H1 (cell line): ENCODE results near the gene SCGB1A1. TPM values are rescaled to one million over a fixed set of nuclear protein-coding genes. Genes with fewer than 3 reads are reported as not detected.

Experiments
- CTCF ChIA-PET: fragments of 300-600 bp; sonication (Branson Sonifier 250); formaldehyde crosslinking; loops from one replicate; lab custom pipeline; 2021; ENCODE audit not compliant: partially characterized antibody; lab: Charles Lee
- POLR2A ChIA-PET: fragments of 300-600 bp; sonication (Branson Sonifier 250); formaldehyde crosslinking; loops from one replicate; lab custom pipeline; 2021; ENCODE audit warnings: inconsistent platforms; ENCODE audit not compliant: partially characterized antibody; lab: Charles Lee
- DNase-seq, 2 experiments: peaks; one replicate each; pipeline versions ENCODE4 v3.0.0 to v3.0.0-alpha.2; 2010 to 2022; ENCODE audit warnings: low spot score in 2 of 2, low read depth in 1 of 2, mixed read lengths in 1 of 2
- FAIRE-seq: peaks from 2 replicates; lab custom pipeline; 2011; peaks lifted over from hg19 to GRCh38; lab: Jason Lieb, UNC
- H2AFZ ChIP-seq: 2 replicates; pipeline ENCODE4 v1.8.1; 2012; ENCODE audit warnings: low read length, inconsistent platforms
- H2AK5ac ChIP-seq: 2 replicates; pipeline ENCODE4 v1.6.1; 2013; ENCODE audit warnings: low read depth, low read length
- H2BK120ac ChIP-seq: replicated peaks from 2 replicates; pipeline ENCODE3; 2013; ENCODE audit warnings: low read depth, low read length, inconsistent platforms
- H2BK12ac ChIP-seq: 2 replicates; pipeline ENCODE4 v1.6.1; 2013; ENCODE audit warnings: low read depth, low read length
- H2BK15ac ChIP-seq: 2 replicates; pipeline ENCODE4 v1.6.1; 2013; ENCODE audit warnings: low read length
- H2BK20ac ChIP-seq: 2 replicates; pipeline ENCODE4 v1.6.1; 2013; ENCODE audit warnings: low read length
- H2BK5ac ChIP-seq: 2 replicates; pipeline ENCODE4 v1.6.1; 2013; ENCODE audit warnings: low read depth, low read length
- H3K14ac ChIP-seq: 2 replicates; pipeline ENCODE4 v1.6.1; 2013; ENCODE audit warnings: inconsistent platforms; ENCODE audit not compliant: insufficient read length
- H3K18ac ChIP-seq: 2 replicates; pipeline ENCODE4 v1.6.1; 2013; ENCODE audit warnings: low read length; ENCODE audit errors: extremely low read depth
- H3K23ac ChIP-seq: 2 replicates; pipeline ENCODE4 v1.6.1; 2013; ENCODE audit warnings: inconsistent platforms; ENCODE audit not compliant: insufficient read length
- H3K23me2 ChIP-seq: 2 replicates; pipeline ENCODE4 v1.6.1; 2013; ENCODE audit warnings: low read depth, low read length
- H3K27ac ChIP-seq: 2 replicates; pipeline ENCODE4 v1.6.1; 2011; ENCODE audit warnings: low read depth, low read length, inconsistent platforms
- H3K27me3 ChIP-seq, 4 experiments: replicated peaks in 1 of 4; 1 replicate in 1 of 4; 2 replicates in 3 of 4; pipeline versions ENCODE4 v1.6.1 to v1.8.1; 2011 to 2013; ENCODE audit warnings: low read length in 3 of 4, mild to moderate bottlenecking in 3 of 4, inconsistent platforms in 2 of 4, mixed read lengths in 2 of 4, moderate library complexity in 1 of 4; ENCODE audit not compliant: control insufficient read depth in 3 of 4, insufficient read depth in 3 of 4; ENCODE audit errors: extremely low read depth in 1 of 4
- H3K36me3 ChIP-seq, 4 experiments: 2 replicates each; pipeline versions ENCODE4 v1.6.1 to v1.8.1; 2011 to 2013; ENCODE audit warnings: mild to moderate bottlenecking in 4 of 4, low read length in 3 of 4, moderate library complexity in 2 of 4, control low read depth in 1 of 4, inconsistent platforms in 1 of 4; ENCODE audit not compliant: insufficient read depth in 4 of 4, control insufficient read depth in 2 of 4
- H3K4ac ChIP-seq: replicated peaks from 2 replicates; pipeline ENCODE3; 2013; ENCODE audit warnings: low read length, low read depth, mixed read lengths, inconsistent platforms; ENCODE audit not compliant: insufficient read length
- H3K4me1 ChIP-seq, 4 experiments: replicated peaks in 1 of 4; 1 replicate in 1 of 4; 2 replicates in 3 of 4; pipeline versions ENCODE4 v1.6.1 to v1.8.1; 2011 to 2013; ENCODE audit warnings: low read length in 3 of 4, inconsistent platforms in 2 of 4, mixed read lengths in 1 of 4; ENCODE audit not compliant: insufficient read depth in 4 of 4, control insufficient read depth in 3 of 4
- H3K4me2 ChIP-seq, 2 experiments: 2 replicates each; pipeline versions ENCODE4 v1.6.1 to v1.8.1; 2011 to 2013; ENCODE audit warnings: low read depth in 2 of 2, low read length in 2 of 2, control low read depth in 1 of 2, inconsistent platforms in 1 of 2, mild to moderate bottlenecking in 1 of 2; ENCODE audit not compliant: insufficient read depth in 1 of 2
- H3K4me3 ChIP-seq, 4 experiments: fragments of 200-600, 300-600 bp in 1 of 4; sonication (generic), shearing (Covaris generic), sonication (Bioruptor Twin) in 1 of 4; 2 replicates each; pipeline versions ENCODE4 v1.5.1 to v1.8.1; 2011 to 2016; ENCODE audit warnings: low read length in 4 of 4, low read depth in 3 of 4, control low read depth in 2 of 4, inconsistent platforms in 2 of 4, mild to moderate bottlenecking in 2 of 4, mixed read lengths in 1 of 4, moderate library complexity in 1 of 4; ENCODE audit not compliant: insufficient read depth in 2 of 4; ENCODE audit errors: extremely low read depth in 1 of 4
- H3K56ac ChIP-seq: replicated peaks from 2 replicates; pipeline ENCODE3; 2013; ENCODE audit warnings: low read depth, mild to moderate bottlenecking, mixed read lengths, low read length, inconsistent platforms; ENCODE audit not compliant: insufficient read length
- H3K79me1 ChIP-seq: 2 replicates; pipeline ENCODE4 v1.6.1; 2013; ENCODE audit warnings: low read depth, low read length, control low read depth
- H3K79me2 ChIP-seq, 2 experiments: 2 replicates each; pipeline versions ENCODE4 v1.6.1 to v1.8.1; 2012 to 2013; ENCODE audit warnings: low read length in 2 of 2, mild to moderate bottlenecking in 2 of 2, inconsistent platforms in 1 of 2; ENCODE audit not compliant: insufficient read depth in 2 of 2, control insufficient read depth in 1 of 2
- H3K9ac ChIP-seq, 4 experiments: replicated peaks in 1 of 4; 1 replicate in 1 of 4; 2 replicates in 3 of 4; pipeline versions ENCODE4 v1.6.1 to v1.8.1; 2011 to 2013; ENCODE audit warnings: low read depth in 3 of 4, low read length in 3 of 4, control low read depth in 2 of 4, mild to moderate bottlenecking in 2 of 4, moderate library complexity in 2 of 4, inconsistent platforms in 1 of 4; ENCODE audit errors: extremely low read depth in 1 of 4
- H3K9me3 ChIP-seq, 2 experiments: 2 replicates each; pipeline versions ENCODE4 v1.6.1 to v1.8.1; 2012 to 2013; ENCODE audit warnings: mild to moderate bottlenecking in 2 of 2, moderate library complexity in 2 of 2, control low read depth in 1 of 2, inconsistent platforms in 1 of 2, low read depth in 1 of 2, low read length in 1 of 2, mixed read lengths in 1 of 2; ENCODE audit not compliant: insufficient read depth in 2 of 2
- H4K20me1 ChIP-seq, 2 experiments: replicated peaks in 1 of 2; 2 replicates each; pipeline versions ENCODE3 to v1.8.1; 2011 to 2013; ENCODE audit warnings: inconsistent platforms in 2 of 2, low read length in 2 of 2, mild to moderate bottlenecking in 1 of 2; ENCODE audit not compliant: insufficient read depth in 2 of 2, control insufficient read depth in 1 of 2
- H4K5ac ChIP-seq: 2 replicates; pipeline ENCODE4 v1.6.1; 2013; ENCODE audit warnings: low read length, low read depth, mixed read lengths, inconsistent platforms; ENCODE audit not compliant: insufficient read length
- H4K8ac ChIP-seq: 2 replicates; pipeline ENCODE4 v1.8.0; 2013; ENCODE audit warnings: mild to moderate bottlenecking, moderate library complexity, low read length, inconsistent platforms; ENCODE audit not compliant: insufficient read depth; ENCODE audit errors: extremely low read depth
- H4K91ac ChIP-seq: replicated peaks from 2 replicates; pipeline ENCODE3; 2013; ENCODE audit warnings: low read length, mixed read lengths, inconsistent platforms; ENCODE audit not compliant: insufficient read length
- BCL11A ChIP-seq, 2 experiments: IDR thresholded peaks; one replicate each; pipeline ENCODE4 v1.6.1; 2011; ENCODE audit warnings: low read depth in 2 of 2, low read length in 2 of 2, mild to moderate bottlenecking in 2 of 2
- CHD2 ChIP-seq: IDR thresholded peaks from 2 replicates; pipeline ENCODE4 v1.6.1; 2012; ENCODE audit warnings: low read length, improper control_type of control experiment
- HDAC2 ChIP-seq, 2 experiments: fragments of 300-600 bp in 1 of 2; sonication (generic) in 1 of 2; IDR thresholded peaks; 2 replicates each; pipeline ENCODE4 v1.6.1; 2011 to 2012; ENCODE audit warnings: low read depth in 2 of 2, low read length in 2 of 2, mild to moderate bottlenecking in 2 of 2, moderate library complexity in 2 of 2, borderline replicate concordance in 1 of 2, inconsistent platforms in 1 of 2
- MAFK ChIP-seq: IDR thresholded peaks from 2 replicates; pipeline ENCODE4 v1.6.1; 2012; ENCODE audit warnings: low read depth, mild to moderate bottlenecking, improper control_type of control experiment, low read length
- POLR2A ChIP-seq, 2 experiments: IDR thresholded peaks; 1 replicate in 1 of 2; 2 replicates in 1 of 2; pipeline ENCODE4 v1.6.1; 2011; ENCODE audit warnings: low read depth in 2 of 2, low read length in 2 of 2, mild to moderate bottlenecking in 2 of 2; ENCODE audit errors: control extremely low read depth in 1 of 2
- POU5F1 ChIP-seq: IDR thresholded peaks from 2 replicates; pipeline ENCODE4 v1.6.1; 2011; ENCODE audit warnings: low read depth, mild to moderate bottlenecking, low read length, moderate library complexity
- RXRA ChIP-seq: IDR thresholded peaks from 2 replicates; pipeline ENCODE4 v1.6.1; 2011; ENCODE audit warnings: low read depth, mild to moderate bottlenecking, low read length, moderate library complexity; ENCODE audit not compliant: insufficient read depth
- SIX5 ChIP-seq: IDR thresholded peaks from 2 replicates; pipeline ENCODE4 v1.6.1; 2011; ENCODE audit warnings: mild to moderate bottlenecking, low read depth, low read length
- SP4 ChIP-seq: IDR thresholded peaks from 2 replicates; pipeline ENCODE4 v1.6.1; 2012; ENCODE audit warnings: low read length, inconsistent platforms
- TAF1 ChIP-seq: IDR thresholded peaks from 2 replicates; pipeline ENCODE4 v1.6.1; 2011; ENCODE audit warnings: mild to moderate bottlenecking, low read depth, low read length
- TAF7 ChIP-seq: optimal IDR thresholded peaks from 2 replicates; pipeline ENCODE3; 2011; ENCODE audit warnings: low read depth, mild to moderate bottlenecking, inconsistent platforms, low read length, moderate library complexity, borderline replicate concordance
- USF2 ChIP-seq: IDR thresholded peaks from 2 replicates; pipeline ENCODE4 v1.6.1; 2011; ENCODE audit warnings: low read length, improper control_type of control experiment
- WGBS, 2 experiments: shearing (Covaris generic) in 1 of 2; methylation state at CpG; one replicate each; pipeline versions ENCODE4 v1.1.6 to v1.1.7; 2013 to 2015; ENCODE audit warnings: low lambda C conversion rate in 2 of 2, mixed read lengths in 2 of 2, inconsistent platforms in 1 of 2, low coverage in 1 of 2, missing lambda C conversion rate in 1 of 2; ENCODE audit not compliant: insufficient replicate concordance in 2 of 2, insufficient coverage in 1 of 2, insufficient read length in 1 of 2; ENCODE audit errors: extremely low coverage in 1 of 2, missing lambda C conversion rate in 1 of 2; 5-methylcytosine and 5-hydroxymethylcytosine counted together
- polyA plus RNA-seq, 7 experiments: library from polyadenylated mRNA; depleted of rRNA in 3 of 7; stranded (reverse) in 5 of 7; unstranded in 2 of 7; fragments of >200 nt in 5 of 7; fragments of 200-250 nt in 2 of 7; gene quantifications; 1 replicate in 5 of 7; 2 replicates in 1 of 7; 4 replicates in 1 of 7; pipeline versions ENCODE4 v1.2.1 to v1.2.3, GENCODE V29; 2011 to 2013; ENCODE audit warnings: missing spikeins in 2 of 7, mixed read lengths in 2 of 7
- total RNA-seq: library from RNA; stranded (reverse); fragmentation: NEBNext Ultra II Directional; extraction: Animal tissue kit (Norgen Biotek cat#: 25700); gene quantifications from 2 replicates; pipeline ENCODE4 v1.2.1, GENCODE V29; 2021

Gene SCGB1A1
- total and polyA plus RNA-seq, 2 of the 8 experiments (the other 6 are each of a cell fraction or from before 2014, with no cell fraction given) = not detected

GRCh38 chr11:62457478-62457877 is 38.6 kb downstream of the SCGB1A1 start:
- no peak for DNase-seq
- Histone ChIP-seq H2BK12ac (no peak overlapping the region), H3K18ac (no peak overlapping the region), H2BK5ac (no peak overlapping the region), H2BK20ac (0 out of 2 replicates have a peak overlapping the region, but pooled peaks have one; percentile 43), H3K14ac (no peak overlapping the region), H2AK5ac (no peak overlapping the region), H3K4ac (no peak overlapping the region), H3K9me3 (peaks cover 0 to 4% of the 10 kb centered on the region in 2 experiments; a peak in 2 of 4 replicates), H3K23me2 (no peaks in the 10 kb centered on the region), H3K4me2 (no peak overlapping the region), H3K27ac (no peak overlapping the region), H3K27me3 (no peaks in the 10 kb centered on the region; a peak in 1 of 7 replicates), H4K8ac (no peak overlapping the region)
- 77% methylated on average over 4 of the region's 4 CpGs; no CpG with 5 or more reads in 1 of the 2 experiments for WGBS, 2 experiments
- TF ChIP-seq USF2 (no peak), SP4 (no peak), TAF7 (no peak), TAF1 (no peak), POU5F1 (no peak), RXRA (no peak), HDAC2 (IDR thresholded peaks at IDR 0.05; ENCODE audit: borderline replicate concordance in 1 of 2, low read depth in 2 of 2, low read length in 2 of 2) (no peak), SIX5 (no peak), BCL11A (IDR thresholded peaks at IDR 0.05; ENCODE audit: low read depth in 2 of 2, low read length in 2 of 2) (no peak), MAFK (no peak), CHD2 (no peak), POLR2A (IDR thresholded peaks at IDR 0.05; ENCODE audit: control extremely low read depth in 1 of 2, low read depth in 2 of 2, low read length in 2 of 2) (no peak)
- TF ChIP-seq, all 59 proteins: peak for 0
- Histone ChIP-seq H3K79me2 (no peaks in the 10 kb centered on the region), H3K4me1 (no peaks in the 10 kb centered on the region; a peak in 1 of 7 replicates), H3K79me1 (no peaks in the 10 kb centered on the region), H3K4me3 (no peak overlapping the region), H2AFZ (no peak overlapping the region), H4K91ac (no peak overlapping the region), H4K20me1 (no peaks in the 10 kb centered on the region), H4K5ac (no peak overlapping the region), H3K23ac (no peak overlapping the region), H3K36me3 (no peaks in the 10 kb centered on the region), H3K56ac (no peak overlapping the region), H3K9ac (no peak overlapping the region), H2BK15ac (no peak overlapping the region), H2BK120ac (no peak overlapping the region)
- POLR2A ChIA-PET = interaction anchor here (0.9 to 2.5 kb wide), 2 partner anchors 12 to 208 kb away, joined by 3 to 9 read pairs; partner anchors contain the start of genes C11orf98 and CSKMT
- CTCF ChIA-PET = interaction anchor here (0.6 to 3.5 kb wide), 8 partner anchors 33 to 245 kb away, joined by 3 to 22 read pairs (median 4); no protein-coding TSS in a partner anchor
- FAIRE-seq = no peak
